Heart right ventricle (tissue), 16 donors: ENCODE results near the gene MOV10. TPM values are rescaled to one million over a fixed set of nuclear protein-coding genes. Genes with fewer than 3 reads are reported as not detected.

Source experiments
- ATAC-seq, 8 donors: fragments of 200-7000 bp; cut with Tn5 transposase; one replicate each; pipeline ENCODE4 v1.9.1; 2020; ENCODE audit warnings: mild to moderate bottlenecking in 8 of 8, moderate library complexity in 8 of 8, moderate number of reproducible peaks in 1 of 8
- DNase-seq, 2 donors: peaks; one replicate each; pipeline ENCODE4 v3.0.0-alpha.2; 2020
- H3K27ac ChIP-seq, 10 donors: fragments of 200-600 bp; sonication (generic) in 2 of 10; one replicate each; pipeline versions ENCODE4 v1.5.0 to v1.8.0; 2020 to 2022; ENCODE audit warnings: mild to moderate bottlenecking in 3 of 10
- H3K27me3 ChIP-seq, 7 donors: fragments of 200-600 bp; one replicate each; pipeline ENCODE4 v1.8.0; 2021 to 2022; ENCODE audit warnings: mild to moderate bottlenecking in 2 of 7
- H3K36me3 ChIP-seq, 9 donors: fragments of 200-600 bp; sonication (generic) in 1 of 9; one replicate each; pipeline versions ENCODE4 v1.5.0 to v1.8.0; 2020 to 2022; ENCODE audit warnings: mild to moderate bottlenecking in 2 of 9
- H3K4me1 ChIP-seq, 9 donors: fragments of 200-600 bp; sonication (generic) in 1 of 9; one replicate each; pipeline versions ENCODE4 v1.5.0 to v1.8.0; 2020 to 2022; ENCODE audit warnings: mild to moderate bottlenecking in 4 of 9
- H3K4me3 ChIP-seq, 10 donors: fragments of 200-600 bp; sonication (generic) in 2 of 10; one replicate each; pipeline versions ENCODE4 v1.5.0 to v1.8.0; 2020 to 2022; ENCODE audit warnings: mild to moderate bottlenecking in 7 of 10, moderate library complexity in 2 of 10
- H3K9me3 ChIP-seq, 11 donors: fragments of 200-600 bp in 10 of 11; sonication (generic) in 2 of 11; one replicate each; pipeline versions ENCODE4 v1.5.0 to v1.8.0; 2013 to 2022; ENCODE audit warnings: mild to moderate bottlenecking in 2 of 11, control low read depth in 1 of 11, moderate library complexity in 1 of 11
- WGBS, 2 donors: extraction: QIAGEN DNeasy Blood & Tissue Kit; methylation state at CpG; one replicate each; pipeline ENCODE4 v1.1.7; 2013; ENCODE audit warnings: inconsistent platforms in 1 of 2; 5-methylcytosine and 5-hydroxymethylcytosine counted together
- intact Hi-C, 10 donors: fragments of 100-400 bp; cut with DNase I; formaldehyde crosslinking; loops; one replicate each; pipeline versions ENCODE4 v1.11.1 to v1.14.2; 2022
- polyA plus RNA-seq, 2 donors: library from polyadenylated mRNA; stranded (reverse); fragments of 200-250 nt; gene quantifications; one replicate each; pipeline ENCODE4 v1.2.3, GENCODE V29; 2013
- total RNA-seq, 10 donors: library from RNA; stranded (reverse); fragmentation: NEBNext Ultra II Directional in 3 of 10; extraction: Animal tissue kit (Norgen Biotek cat#: 25700) in 3 of 10; gene quantifications; one replicate each; pipeline versions ENCODE4 v1.2.1 to v1.2.4, GENCODE V29; 2021 to 2023
- TF ChIP-seq, protein P1 (sequence below), 9 donors: fragments of 200-600 bp; sonication (generic) in 2 of 9; IDR thresholded peaks; one replicate each; pipeline versions ENCODE4 v1.5.0 to v1.8.0; 2021 to 2022; ENCODE audit warnings: antibody characterized with exemption in 9 of 9, mild to moderate bottlenecking in 5 of 9, moderate library complexity in 1 of 9
- donor health status: Arrhythmogenic right ventricular cardiomyopathy.
- donor health status: ischemic (EF 13 %, LVEDD 7.1; RV severe dilation, severe dysfunction).
- donor health status: healthy with polysubstance abuse.
- donor health status: DM: no; HTN: yes; CAD: no.
- donor health status: DM: no; HTN: no; CAD: no.
- donor health status: ischemic (EF 25% LVEDD 6.9; RV normal size, moderate dysfunction).
- donor health status: ischemic (EF 25% LVEDD 5.7; RV mildly dilated, moderate dysfunction).
- donor health status: healthy.
- donor health status: DM: yes; HTN: yes; CAD: no.
- donor health status: Ischemic cardiomyopathy.
- donor health status: ischemic (EF 35%, LVEDD 5.7; RV mildly dilated, moderate dysfunction).
- donor health status: nonischemic (EF 11% LVEDD 7.7; RV severe dilation, severe dysfunction).
- donor health status: DM: yes; HTN: yes; CAD: no.
- donor health status: PGD.
- donor health status: ischemic (EF 29% LVEDD 5.4; RV normal size, mild dysfunction).
- donor health status: nonischemic (EF 23%, LVEDD 6.1; RV moderate dilation, normal function).

Gene MOV10
- total and polyA plus RNA-seq, 12 donors: 6.3 to 69.4 (median 14.2) TPM

DNA sequence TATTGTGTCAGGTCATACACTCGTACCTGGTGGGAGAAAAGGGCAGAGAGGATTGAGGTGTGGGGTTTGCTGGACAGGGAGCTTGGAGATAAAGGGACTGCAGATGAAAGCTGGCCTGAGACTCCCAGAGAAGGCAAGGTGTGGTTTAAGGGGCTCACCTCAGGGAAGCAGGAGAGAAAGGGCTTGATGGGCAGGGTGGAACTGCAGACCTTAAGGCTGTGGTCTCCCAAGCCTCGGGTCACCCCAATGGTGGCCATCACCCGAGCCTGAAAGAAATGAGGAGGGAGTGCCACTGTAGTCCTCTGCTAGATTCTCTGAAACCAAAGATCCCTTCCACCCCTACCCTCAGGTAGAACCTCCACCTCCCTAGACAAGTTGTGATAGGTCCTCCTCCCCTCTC, 36.1 kb downstream of the MOV10 start:
- Histone ChIP-seq H3K4me3 (no peak overlapping the region), H3K27ac (no peak overlapping the region), H3K36me3 (no peaks in the 10 kb centered on the region), H3K4me1 (peaks cover 3 to 32% (median 28%) of the 10 kb centered on the region in 9 donors), H3K9me3 (no peaks in the 10 kb centered on the region), H3K27me3 (peaks cover 0 to 6% (median 0%) of the 10 kb centered on the region in 7 donors)
- ATAC-seq (no peak), DNase-seq (no peak)
- 94 to 96% methylated on average over 3 of the region's 3 CpGs for WGBS, 2 donors
- TF ChIP-seq, protein P1, sequence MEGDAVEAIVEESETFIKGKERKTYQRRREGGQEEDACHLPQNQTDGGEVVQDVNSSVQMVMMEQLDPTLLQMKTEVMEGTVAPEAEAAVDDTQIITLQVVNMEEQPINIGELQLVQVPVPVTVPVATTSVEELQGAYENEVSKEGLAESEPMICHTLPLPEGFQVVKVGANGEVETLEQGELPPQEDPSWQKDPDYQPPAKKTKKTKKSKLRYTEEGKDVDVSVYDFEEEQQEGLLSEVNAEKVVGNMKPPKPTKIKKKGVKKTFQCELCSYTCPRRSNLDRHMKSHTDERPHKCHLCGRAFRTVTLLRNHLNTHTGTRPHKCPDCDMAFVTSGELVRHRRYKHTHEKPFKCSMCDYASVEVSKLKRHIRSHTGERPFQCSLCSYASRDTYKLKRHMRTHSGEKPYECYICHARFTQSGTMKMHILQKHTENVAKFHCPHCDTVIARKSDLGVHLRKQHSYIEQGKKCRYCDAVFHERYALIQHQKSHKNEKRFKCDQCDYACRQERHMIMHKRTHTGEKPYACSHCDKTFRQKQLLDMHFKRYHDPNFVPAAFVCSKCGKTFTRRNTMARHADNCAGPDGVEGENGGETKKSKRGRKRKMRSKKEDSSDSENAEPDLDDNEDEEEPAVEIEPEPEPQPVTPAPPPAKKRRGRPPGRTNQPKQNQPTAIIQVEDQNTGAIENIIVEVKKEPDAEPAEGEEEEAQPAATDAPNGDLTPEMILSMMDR (IDR thresholded peaks at IDR 0.05): no peak
- intact Hi-C loops: loop anchor here in 7 of 10 donors (5.0 to 10.0 kb wide), 5 partner anchors 244 to 964 kb away; partner anchors contain the start of genes LRIG2 (in 5 of the 7) and SLC16A1 (in 1 of the 7)

DNA sequence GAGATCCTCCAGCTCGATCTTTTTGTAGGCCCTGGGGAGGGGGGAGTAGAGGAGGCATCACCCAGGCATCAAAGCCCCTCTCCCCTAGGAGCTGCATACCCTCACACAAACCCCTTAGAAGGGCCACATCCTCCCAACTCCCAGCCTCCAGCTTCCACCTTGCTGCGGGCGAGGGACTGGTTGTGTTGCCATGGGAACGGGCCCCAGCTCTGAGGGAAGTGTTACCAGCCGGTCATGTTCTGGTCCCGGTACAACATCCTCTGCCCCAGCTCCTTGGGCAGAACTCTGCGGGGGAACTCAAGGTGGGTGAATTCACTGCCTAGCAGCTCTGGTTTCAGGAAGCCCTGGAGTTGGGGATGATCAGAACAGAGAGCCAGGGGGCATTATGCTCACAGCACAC, 36.6 kb downstream of the MOV10 start:
- ATAC-seq: no peak

DNA sequence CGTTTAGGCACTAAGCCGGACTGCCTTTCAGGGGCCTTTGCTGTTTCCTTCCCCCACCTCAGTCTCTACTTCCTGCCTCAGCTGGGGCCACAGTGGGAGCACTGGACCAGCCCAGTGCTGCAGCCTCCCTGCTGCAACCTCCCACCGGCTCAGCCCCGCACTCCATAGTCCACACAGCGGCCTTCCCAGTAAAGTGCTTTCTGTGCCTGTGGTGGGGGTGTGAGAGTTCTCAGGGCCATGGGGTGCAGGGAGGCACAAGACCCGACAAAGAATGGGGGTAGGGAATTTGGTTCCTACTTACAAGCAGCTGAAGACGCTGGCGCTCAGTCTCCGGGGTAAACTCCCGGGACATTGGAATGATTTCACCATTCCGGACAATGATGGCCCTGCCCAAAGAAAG, 37.2 kb downstream of the MOV10 start:
- Histone ChIP-seq H3K27me3 (peaks cover 0 to 6% (median 0%) of the 10 kb centered on the region in 7 donors), H3K27ac (no peak overlapping the region), H3K4me1 (peaks cover 3 to 35% (median 30%) of the 10 kb centered on the region in 9 donors), H3K36me3 (no peaks in the 10 kb centered on the region), H3K4me3 (no peak overlapping the region), H3K9me3 (no peaks in the 10 kb centered on the region)
- TF ChIP-seq, protein P1 (IDR thresholded peaks at IDR 0.05): no peak
- ATAC-seq: no peak
- intact Hi-C loops: loop anchor here in 7 of 10 donors (5.0 to 10.0 kb wide), 5 partner anchors 243 to 963 kb away; partner anchors contain the start of genes LRIG2 (in 5 of the 7) and SLC16A1 (in 1 of the 7)
- no peak for DNase-seq
- WGBS, 2 donors: 81 to 84% methylated on average over 11 of the region's 11 CpGs

More for the DNA sequence above, 36.6 kb downstream of the MOV10 start:
- 86 to 89% methylated on average over 7 of the region's 7 CpGs for WGBS, 2 donors
- Histone ChIP-seq H3K36me3 (no peaks in the 10 kb centered on the region), H3K4me3 (no peak overlapping the region), H3K27ac (no peak overlapping the region), H3K9me3 (no peaks in the 10 kb centered on the region), H3K4me1 (peaks cover 3 to 32% (median 28%) of the 10 kb centered on the region in 9 donors), H3K27me3 (peaks cover 0 to 6% (median 0%) of the 10 kb centered on the region in 7 donors)
- intact Hi-C loops: loop anchor here in 7 of 10 donors (5.0 to 10.0 kb wide), 5 partner anchors 244 to 964 kb away; partner anchors contain the start of genes LRIG2 (in 5 of the 7) and SLC16A1 (in 1 of the 7)
- no peak for DNase-seq
- TF ChIP-seq, protein P1 (IDR thresholded peaks at IDR 0.05): no peak

DNA sequence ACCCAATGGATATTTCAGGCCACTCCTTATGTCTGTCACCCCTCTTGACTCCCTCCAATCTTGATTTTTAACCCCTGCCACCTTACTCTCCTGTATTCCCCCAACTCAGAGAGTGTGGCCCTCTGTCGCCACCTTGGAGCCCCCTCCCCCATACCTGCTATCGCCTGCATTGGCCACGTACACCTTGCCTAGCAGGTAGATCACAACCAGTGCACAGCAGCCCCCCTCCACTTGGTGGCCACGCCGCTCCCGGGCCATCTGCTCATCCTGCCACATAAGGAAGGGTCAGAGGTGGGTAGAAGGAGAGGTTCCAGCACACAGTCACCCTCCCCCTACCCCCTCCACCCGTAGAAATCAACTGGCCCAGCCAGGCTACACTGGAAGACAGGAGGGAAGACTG, 37.7 kb downstream of the MOV10 start:
- peaks cover 0 to 6% (median 0%) of the 10 kb centered on the region in 7 donors for H3K27me3 ChIP-seq
- TF ChIP-seq, protein P1 (IDR thresholded peaks at IDR 0.05): no peak
- H3K4me1 ChIP-seq: peaks cover 3 to 35% (median 30%) of the 10 kb centered on the region in 9 donors
- no peak overlapping the region for H3K4me3 ChIP-seq
- no peak overlapping the region for H3K27ac ChIP-seq
- H3K9me3 ChIP-seq: no peaks in the 10 kb centered on the region
- 89 to 90% methylated on average over 7 of the region's 7 CpGs for WGBS, 2 donors
- ATAC-seq (no peak), DNase-seq (no peak)
- intact Hi-C loops: loop anchor here in 7 of 10 donors (5.0 to 10.0 kb wide), 5 partner anchors 243 to 963 kb away; partner anchors contain the start of genes LRIG2 (in 5 of the 7) and SLC16A1 (in 1 of the 7)
- H3K36me3 ChIP-seq: no peaks in the 10 kb centered on the region
